Psoas muscle (tissue), 8 donors: Measurements from ENCODE around the gene FPGS. TPM values are rescaled to one million over a fixed set of nuclear protein-coding genes. Genes with fewer than 3 reads are reported as not detected.
"Not testable (repeated sequence)": the region's sequence is repeated elsewhere in the genome, so short reads cannot be mapped to it uniquely, and the experiment has no call there.

Source experiments
- ATAC-seq, 4 donors: fragments of 200-7000 bp; cut with Tn5 transposase; one replicate each; pipeline ENCODE4 v1.9.1; 2020; ENCODE audit warnings: moderate library complexity in 3 of 4, mild to moderate bottlenecking in 2 of 4
- DNase-seq, 2 donors: peaks; one replicate each; pipeline ENCODE4 v3.0.0-alpha.2; 2020
- H3K27ac ChIP-seq: fragments of 200-600 bp; one replicate; pipeline ENCODE4 v1.8.0; 2022
- H3K27me3 ChIP-seq, 3 donors: fragments of 200-600 bp in 1 of 3; one replicate each; pipeline versions ENCODE4 v1.6.1 to v1.8.0; 2013 to 2022; ENCODE audit warnings: low read length in 2 of 3, mild to moderate bottlenecking in 2 of 3, moderate library complexity in 1 of 3; ENCODE audit not compliant: insufficient read depth in 3 of 3
- H3K36me3 ChIP-seq, 2 donors: fragments of 200-600 bp in 1 of 2; one replicate each; pipeline versions ENCODE4 v1.6.1 to v1.8.0; 2013 to 2022; ENCODE audit warnings: low read depth in 1 of 2, mild to moderate bottlenecking in 1 of 2, moderate library complexity in 1 of 2; ENCODE audit not compliant: insufficient read depth in 1 of 2
- H3K4me1 ChIP-seq: fragments of 200-600 bp; one replicate; pipeline ENCODE4 v1.8.0; 2022
- H3K4me3 ChIP-seq: fragments of 200-600 bp; one replicate; pipeline ENCODE4 v1.8.0; 2022; ENCODE audit warnings: mild to moderate bottlenecking
- H3K9me3 ChIP-seq: fragments of 200-600 bp; one replicate; pipeline ENCODE4 v1.8.0; 2022
- WGBS, 3 donors: extraction: QIAGEN DNeasy Blood & Tissue Kit; methylation state at CpG; one replicate each; pipeline versions ENCODE4 v1.1.6 to v1.1.7; 2013; 5-methylcytosine and 5-hydroxymethylcytosine counted together
- intact Hi-C, 2 donors: fragments of 100-400 bp; cut with DNase I; formaldehyde crosslinking; loops; one replicate each; pipeline versions ENCODE4 v1.11.0 to v1.14.2; 2022
- polyA plus RNA-seq, 3 donors: library from polyadenylated mRNA; stranded (reverse); fragments of 200-250 nt; gene quantifications; one replicate each; pipeline ENCODE4 v1.2.3, GENCODE V29; 2013
- total RNA-seq, 4 donors: library from RNA; stranded (reverse); fragmentation: NEBNext Ultra II Directional in 2 of 4; extraction: Animal tissue kit (Norgen Biotek cat#: 25700) in 2 of 4; gene quantifications; one replicate each; pipeline versions ENCODE4 v1.2.1 to v1.2.4, GENCODE V29; 2021 to 2023
- TF ChIP-seq, protein P1 (sequence below): fragments of 200-600 bp; IDR thresholded peaks from one replicate; pipeline ENCODE4 v1.8.0; 2022; ENCODE audit warnings: antibody characterized with exemption
- donor health status: healthy with polysubstance abuse.
- donor health status: DM: no; HTN: no; CAD: no; lungs with moderate emphysema.
- donor health status: Bipolar disorder and iron deficiency.
- donor health status: healthy.
- donor health status: DM: yes; HTN: yes; CAD: no.
- donor health status: DM: no; HTN: no; CAD: no.
- donor health status: DM: no; HTN: no; CAD: no.
- donor health status: DM: yes; HTN: yes; CAD: no.

Gene FPGS
- total and polyA plus RNA-seq, 7 donors = 21.9 to 61.9 (median 39.7) TPM

DNA sequence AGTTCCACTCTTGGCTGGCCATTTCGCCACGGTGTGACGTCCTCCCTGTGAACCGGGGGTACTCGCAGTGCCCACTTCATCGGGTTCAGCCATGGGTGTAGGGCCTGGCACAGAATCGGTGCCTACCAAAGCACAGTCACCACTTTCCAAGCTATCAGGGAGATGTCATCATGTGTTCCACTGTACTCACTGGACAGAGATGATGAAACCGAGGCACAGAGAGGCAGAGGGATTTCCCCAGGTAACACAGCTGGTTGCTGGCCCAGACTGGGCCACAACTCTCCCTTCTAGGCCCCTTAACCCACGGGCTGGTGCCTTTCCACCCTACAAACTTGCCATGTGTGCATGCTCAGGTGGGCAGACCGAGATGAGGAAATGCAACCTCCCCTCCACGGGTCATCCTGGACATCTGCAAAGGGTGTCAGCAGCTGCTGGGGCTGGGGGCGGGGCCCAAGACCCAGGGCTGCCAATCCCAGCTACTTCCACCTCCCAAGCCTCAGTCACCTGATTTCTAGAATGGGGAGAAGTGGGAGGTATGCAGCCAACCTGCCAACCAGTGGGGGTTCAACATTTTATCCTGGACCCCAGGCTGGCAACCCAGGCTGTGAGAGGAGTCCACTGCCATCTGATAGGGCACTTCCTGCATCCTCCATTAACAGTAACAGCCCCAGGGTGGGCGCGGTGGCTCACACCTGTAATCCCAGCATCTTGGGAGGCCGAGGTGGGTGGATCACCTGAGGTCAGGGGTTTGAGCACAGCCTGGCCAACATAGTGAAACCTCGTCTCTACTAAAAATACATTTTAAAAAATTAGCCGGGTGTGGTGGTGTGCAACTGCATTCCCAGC lies 23.3 kb upstream of the FPGS start:
- no peak overlapping the region for H3K4me3 ChIP-seq
- peak overlapping the region; percentile 23 for H3K27ac ChIP-seq
- DNase-seq (no peak), ATAC-seq (peak; percentile 7 to 53 (median 30))
- H3K4me1 ChIP-seq = peaks cover 5% of the 10 kb centered on the region
- TF ChIP-seq, protein P1, sequence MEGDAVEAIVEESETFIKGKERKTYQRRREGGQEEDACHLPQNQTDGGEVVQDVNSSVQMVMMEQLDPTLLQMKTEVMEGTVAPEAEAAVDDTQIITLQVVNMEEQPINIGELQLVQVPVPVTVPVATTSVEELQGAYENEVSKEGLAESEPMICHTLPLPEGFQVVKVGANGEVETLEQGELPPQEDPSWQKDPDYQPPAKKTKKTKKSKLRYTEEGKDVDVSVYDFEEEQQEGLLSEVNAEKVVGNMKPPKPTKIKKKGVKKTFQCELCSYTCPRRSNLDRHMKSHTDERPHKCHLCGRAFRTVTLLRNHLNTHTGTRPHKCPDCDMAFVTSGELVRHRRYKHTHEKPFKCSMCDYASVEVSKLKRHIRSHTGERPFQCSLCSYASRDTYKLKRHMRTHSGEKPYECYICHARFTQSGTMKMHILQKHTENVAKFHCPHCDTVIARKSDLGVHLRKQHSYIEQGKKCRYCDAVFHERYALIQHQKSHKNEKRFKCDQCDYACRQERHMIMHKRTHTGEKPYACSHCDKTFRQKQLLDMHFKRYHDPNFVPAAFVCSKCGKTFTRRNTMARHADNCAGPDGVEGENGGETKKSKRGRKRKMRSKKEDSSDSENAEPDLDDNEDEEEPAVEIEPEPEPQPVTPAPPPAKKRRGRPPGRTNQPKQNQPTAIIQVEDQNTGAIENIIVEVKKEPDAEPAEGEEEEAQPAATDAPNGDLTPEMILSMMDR = no peak
- H3K9me3 ChIP-seq = no peaks in the 10 kb centered on the region
- H3K36me3 ChIP-seq = no peaks in the 10 kb centered on the region
- 56 to 57% (median 56%) methylated on average over 17 of the region's 17 CpGs for WGBS, 3 donors
- intact Hi-C loops = no loop called here
- no peaks in the 10 kb centered on the region for H3K27me3 ChIP-seq

DNA sequence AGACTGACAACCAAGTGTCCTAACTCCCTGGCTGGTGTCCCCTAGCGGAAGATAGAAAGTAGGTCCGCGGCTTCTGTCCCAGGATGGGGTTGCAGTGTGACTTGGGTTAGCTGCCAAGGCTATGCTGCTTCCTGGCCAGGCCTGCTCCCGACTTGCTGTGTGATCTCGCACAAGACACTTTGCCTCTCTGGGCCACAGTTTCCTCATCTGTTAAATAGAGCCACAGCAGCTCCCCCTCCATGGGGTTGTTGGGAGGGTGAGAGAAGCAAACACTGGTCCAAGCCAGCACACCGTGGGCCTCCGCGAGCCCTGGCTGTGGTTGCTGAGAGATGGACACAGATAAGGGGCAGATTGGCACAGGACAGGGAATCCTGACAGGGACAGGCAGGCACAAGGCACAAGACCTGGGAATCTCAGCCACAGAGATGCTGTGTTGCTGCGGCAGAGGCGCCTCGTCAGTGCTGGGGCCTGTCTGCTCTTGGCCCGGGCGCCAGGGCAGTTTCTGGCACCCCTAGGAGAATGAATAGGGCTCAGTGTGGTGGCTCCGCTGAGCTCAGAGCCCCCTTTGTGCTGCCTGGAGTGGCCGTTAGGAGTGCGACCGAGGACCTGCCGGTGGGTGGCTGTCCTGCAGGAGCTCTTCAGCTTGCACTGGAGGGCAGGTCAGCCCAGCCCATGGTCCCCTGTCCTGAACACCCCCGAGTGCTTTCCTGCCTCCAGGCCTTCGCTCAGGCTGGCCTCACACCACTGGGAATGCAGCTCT lies 22.4 kb upstream of the FPGS start:
- no peak for DNase-seq
- Histone ChIP-seq H3K36me3 (no peaks in the 10 kb centered on the region), H3K4me3 (no peak overlapping the region), H3K27me3 (no peaks in the 10 kb centered on the region), H3K27ac (no peak overlapping the region), H3K4me1 (peaks cover 5% of the 10 kb centered on the region), H3K9me3 (no peaks in the 10 kb centered on the region)
- WGBS, 3 donors = 73 to 77% (median 75%) methylated on average over 17 to 20 of the region's 20 CpGs
- TF ChIP-seq, protein P1 = no peak
- intact Hi-C loops = loop anchor here in 1 of 2 donors (10.0 kb wide), 1 partner anchor 144 kb away; no protein-coding TSS in a partner anchor
- ATAC-seq = no peak

DNA sequence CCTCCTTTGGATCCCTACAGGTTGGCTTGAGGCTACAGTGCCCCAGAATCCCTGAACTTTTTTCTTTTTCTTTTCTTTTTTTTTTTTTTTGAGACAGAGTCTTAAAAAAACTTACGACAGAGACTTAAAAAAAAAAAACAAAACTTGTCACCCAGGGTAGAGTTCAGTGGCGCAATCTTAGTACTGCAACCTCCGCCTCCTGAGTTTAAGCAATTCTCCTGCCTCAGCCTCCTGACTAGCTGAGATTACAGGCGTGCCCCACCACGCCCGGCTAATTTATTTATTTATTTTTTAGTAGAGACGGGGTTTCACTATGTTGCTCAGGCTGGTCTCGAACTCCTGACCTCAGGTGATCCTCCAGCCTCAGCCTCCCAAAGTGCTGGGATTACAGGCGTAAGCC lies 21.8 kb upstream of the FPGS start:
- intact Hi-C loops = loop anchor here in 1 of 2 donors (10.0 kb wide), 1 partner anchor 144 kb away; no protein-coding TSS in a partner anchor
- DNase-seq, H3K27me3 ChIP-seq, H3K4me1 ChIP-seq, H3K4me3 ChIP-seq, H3K27ac ChIP-seq, H3K36me3 ChIP-seq, ATAC-seq, H3K9me3 ChIP-seq: not testable (repeated sequence)
- WGBS, 3 donors = 91 to 97% (median 95%) methylated on average over 9 of the region's 9 CpGs

DNA sequence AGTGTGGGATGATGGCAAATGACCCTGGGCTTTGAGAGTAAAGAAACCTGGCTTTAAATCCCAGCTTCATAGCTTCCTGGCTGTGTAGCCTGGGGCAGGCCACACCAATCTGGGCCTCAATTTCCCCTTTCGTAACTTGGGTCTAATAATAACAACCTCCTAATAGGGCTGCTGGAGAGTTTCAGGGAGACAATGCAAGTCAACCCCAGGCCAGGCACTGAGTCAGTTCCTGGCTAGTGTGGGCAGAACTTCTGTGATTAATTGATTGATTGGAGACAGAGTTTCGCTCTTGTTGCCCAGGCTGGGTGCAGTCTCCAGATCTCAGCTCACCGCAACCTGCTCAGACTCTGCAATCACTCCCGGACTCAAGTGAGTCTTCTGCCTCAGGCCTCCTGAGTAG lies 20.9 kb upstream of the FPGS start:
- intact Hi-C loops = loop anchor here in 1 of 2 donors (10.0 kb wide), 1 partner anchor 143 kb away; no protein-coding TSS in a partner anchor
- H3K36me3 ChIP-seq = peaks cover 0 to 3% of the 10 kb centered on the region in 2 donors
- DNase-seq (no peak), ATAC-seq (no peak)
- TF ChIP-seq, protein P1 = no peak
- H3K27ac ChIP-seq = no peak overlapping the region
- no peak overlapping the region for H3K4me3 ChIP-seq
- H3K27me3 ChIP-seq = no peaks in the 10 kb centered on the region
- WGBS, 3 donors = 92 to 95% (median 95%) methylated on average over 4 of the region's 4 CpGs
- H3K9me3 ChIP-seq = no peaks in the 10 kb centered on the region
- H3K4me1 ChIP-seq = peaks cover 9% of the 10 kb centered on the region
